ENCODE measurements around the gene WASHC4. TPM values are rescaled to one million over a fixed set of nuclear protein-coding genes. Genes with fewer than 3 reads are reported as not detected.

Gene WASHC4
- total RNA-seq (2022; extraction: Qiagen RNA extraction), result 21.3 to 28.2 TPM (median 23.3 TPM) in 5 replicates

DNA sequence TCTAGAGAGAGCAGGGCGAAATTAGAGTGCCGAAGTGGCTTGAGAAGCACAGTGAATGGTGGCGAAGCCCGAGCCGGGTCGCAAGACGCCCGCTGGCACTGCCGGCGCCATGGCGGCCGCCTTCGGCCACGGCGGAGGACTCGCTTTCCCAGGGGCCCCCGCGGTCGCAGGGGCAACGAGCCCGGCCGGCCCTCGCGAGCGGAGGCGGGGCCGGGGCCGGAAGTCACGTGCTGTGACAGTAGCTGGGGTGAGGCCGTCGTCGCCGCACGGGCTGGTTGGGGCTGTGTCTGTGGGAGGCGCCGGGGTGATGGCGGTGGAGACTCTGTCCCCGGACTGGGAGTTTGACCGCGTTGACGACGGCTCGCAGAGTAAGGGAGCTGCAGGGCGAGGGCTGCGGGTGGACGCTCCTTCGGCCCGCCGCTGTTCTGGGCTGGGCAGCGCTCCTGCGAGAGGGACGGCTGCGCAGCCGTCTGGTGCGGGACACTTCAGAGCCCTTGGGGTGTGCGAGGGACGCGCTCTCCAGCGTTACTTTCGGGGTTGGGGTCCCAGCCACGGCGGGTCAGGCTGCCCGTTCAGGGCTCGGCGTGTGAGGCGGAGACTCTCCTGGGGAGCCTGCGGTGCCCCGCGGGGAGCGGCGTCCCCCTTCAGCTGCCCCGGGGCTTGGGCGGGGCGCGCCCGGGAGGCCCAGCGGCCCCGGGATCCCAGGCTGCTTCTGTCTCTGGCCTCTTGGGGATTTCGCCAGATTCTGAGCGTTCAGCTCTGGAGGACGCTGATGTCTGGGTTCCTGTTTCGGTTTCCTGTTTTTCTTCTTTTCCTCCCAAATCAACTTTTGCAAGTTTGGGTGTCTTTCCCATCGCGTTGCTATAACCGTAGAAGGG is at the start of gene WASHC4:
Gene WASHC4, plus strand, starts transcription at position 238 of the 878 bp plus-strand sequence. Its CDS starts 70 bp downstream, at position 308.

DNA sequence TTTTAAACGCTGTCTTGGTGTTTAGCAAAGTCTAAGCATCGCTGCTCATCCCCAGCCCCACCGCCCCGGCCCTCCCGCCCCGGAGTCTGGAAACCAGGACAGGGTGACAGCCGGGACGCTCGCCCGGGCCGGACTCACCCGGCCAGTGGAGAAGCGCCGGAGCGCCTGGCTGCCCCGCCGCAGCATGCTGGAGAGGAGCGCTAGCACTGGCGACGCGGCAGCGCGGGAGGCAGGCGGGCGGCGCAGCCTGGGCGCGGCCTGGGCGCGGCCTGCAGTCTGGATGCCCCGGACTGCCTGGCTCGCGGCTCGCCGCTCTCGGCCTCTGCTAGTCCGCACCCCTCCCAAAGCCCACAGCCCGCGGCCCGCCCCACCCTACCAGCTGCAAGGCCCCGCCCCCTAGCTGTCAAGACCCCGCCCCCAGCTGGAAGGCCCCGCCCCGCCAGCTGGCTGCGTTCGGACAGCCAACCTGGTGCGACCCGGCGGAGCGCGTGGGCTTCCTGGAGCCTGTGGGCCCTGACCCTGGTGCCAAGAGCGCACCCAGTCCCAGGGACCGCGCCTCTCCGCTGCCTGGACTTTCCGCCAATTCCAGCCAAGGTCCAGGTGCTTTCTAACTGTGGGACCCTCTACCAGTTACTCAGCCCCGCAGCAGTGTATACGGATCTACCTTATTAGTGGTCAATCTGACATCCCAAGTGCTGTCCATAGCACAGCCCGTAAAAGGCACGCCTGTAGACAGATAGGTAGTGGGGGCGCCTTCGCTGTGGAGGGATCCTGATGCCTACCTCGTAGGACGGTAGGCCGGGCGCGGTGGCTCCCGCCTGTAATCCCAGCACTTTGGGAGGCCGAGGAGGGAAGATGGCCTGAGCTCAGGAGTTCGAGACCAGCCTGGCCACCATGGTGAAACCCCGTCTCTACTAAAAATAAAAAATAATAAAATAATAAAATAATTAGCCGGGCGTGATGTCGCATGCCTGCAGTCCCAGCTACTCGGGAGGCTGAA is 23.0 kb upstream of the WASHC4 start, which contains the start of gene ALDH1L2:
Gene ALDH1L2, minus strand, starts transcription at position 208 of the 1,000 bp plus-strand sequence. Its CDS starts 22 bp downstream, at position 186.

Other genes with a start within 250 kb of the WASHC4 start
- 20.9 to 24.0 TPM (median 23.0 TPM) in 5 replicates for gene SLC41A2, start 149.4 kb upstream of the WASHC4 start, total RNA-seq (2022; extraction: Qiagen RNA extraction)
- gene NOPCHAP1, start 121.4 kb upstream of the WASHC4 start, total RNA-seq (2022; extraction: Qiagen RNA extraction), result 24.7 to 35.2 TPM (median 33.8 TPM) in 5 replicates
- 2.5 to 4.0 TPM (median 3.5 TPM) in 5 replicates for gene ALDH1L2, start 23.3 kb upstream of the WASHC4 start, total RNA-seq (2022; extraction: Qiagen RNA extraction)
- gene APPL2, start 128.4 kb downstream of the WASHC4 start, total RNA-seq (2022; extraction: Qiagen RNA extraction), result 20.1 to 33.3 TPM (median 23.7 TPM) in 5 replicates
- gene C12orf75, start 223.0 kb downstream of the WASHC4 start, total RNA-seq (2022; extraction: Qiagen RNA extraction), result 116 to 135 TPM (median 122 TPM) in 5 replicates

Data from A549 treated with AZD2906 at 1 μM for 4 hours (cell line).